Measurements from ENCODE around the gene SRRM5.
"Not testable (repeated sequence)": the region's sequence is repeated elsewhere in the genome, so short reads cannot be mapped to it uniquely, and the experiment has no call there.

Gene SRRM5

DNA sequence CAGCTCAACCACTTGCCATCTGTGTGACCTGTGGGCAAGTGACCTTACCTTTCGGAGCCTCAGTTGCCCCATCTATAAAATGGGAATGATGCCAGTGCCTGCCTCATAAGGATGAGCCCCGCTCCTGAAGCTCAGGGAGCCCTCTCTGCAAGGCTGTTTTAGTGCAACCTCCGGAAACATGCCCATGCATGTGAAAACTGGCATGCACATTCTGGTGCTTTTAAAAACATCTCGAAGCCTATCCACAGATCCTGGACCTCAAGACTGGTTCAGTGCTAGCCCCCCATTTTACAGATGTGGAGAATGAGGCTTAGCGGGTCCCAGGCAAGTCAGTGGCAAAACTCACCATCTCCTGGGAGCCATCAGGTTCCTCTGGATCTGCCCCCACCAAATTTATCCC, 22.2 kb downstream of the SRRM5 start:
- Histone ChIP-seq H3K36me3 (ENCODE audit: control insufficient read depth, low read length) (no peaks in the 10 kb centered on the region), H3K79me2 (ENCODE audit: control insufficient read depth, low read length) (no peaks in the 10 kb centered on the region), H3K27ac (ENCODE audit: low read depth, low read length) (no peak overlapping the region), H3K4me2 (ENCODE audit: low read length) (no peak overlapping the region), H4K20me1 (ENCODE audit: control insufficient read depth, insufficient read depth, low read depth, low read length) (peaks cover 6% of the 10 kb centered on the region; the same call in 1 of the 2 replicates), H3K9me3 (ENCODE audit: control insufficient read depth, insufficient read depth, low read length) (no peaks in the 10 kb centered on the region), H3K4me1 (ENCODE audit: control insufficient read depth, low read length) (peaks cover 17% of the 10 kb centered on the region), H3K4me3 (ENCODE audit: low read length) (no peak overlapping the region), H3F3A (ENCODE audit: control insufficient read depth, insufficient read depth) (no peaks in the 10 kb centered on the region), H3K9me2 (replicated peaks; ENCODE audit: control insufficient read depth, low read length) (no peaks in the 10 kb centered on the region), H3K27me3 (ENCODE audit: control insufficient read depth, low read length) (peaks cover 29% of the 10 kb centered on the region)
- TF ChIP-seq, protein P1, sequence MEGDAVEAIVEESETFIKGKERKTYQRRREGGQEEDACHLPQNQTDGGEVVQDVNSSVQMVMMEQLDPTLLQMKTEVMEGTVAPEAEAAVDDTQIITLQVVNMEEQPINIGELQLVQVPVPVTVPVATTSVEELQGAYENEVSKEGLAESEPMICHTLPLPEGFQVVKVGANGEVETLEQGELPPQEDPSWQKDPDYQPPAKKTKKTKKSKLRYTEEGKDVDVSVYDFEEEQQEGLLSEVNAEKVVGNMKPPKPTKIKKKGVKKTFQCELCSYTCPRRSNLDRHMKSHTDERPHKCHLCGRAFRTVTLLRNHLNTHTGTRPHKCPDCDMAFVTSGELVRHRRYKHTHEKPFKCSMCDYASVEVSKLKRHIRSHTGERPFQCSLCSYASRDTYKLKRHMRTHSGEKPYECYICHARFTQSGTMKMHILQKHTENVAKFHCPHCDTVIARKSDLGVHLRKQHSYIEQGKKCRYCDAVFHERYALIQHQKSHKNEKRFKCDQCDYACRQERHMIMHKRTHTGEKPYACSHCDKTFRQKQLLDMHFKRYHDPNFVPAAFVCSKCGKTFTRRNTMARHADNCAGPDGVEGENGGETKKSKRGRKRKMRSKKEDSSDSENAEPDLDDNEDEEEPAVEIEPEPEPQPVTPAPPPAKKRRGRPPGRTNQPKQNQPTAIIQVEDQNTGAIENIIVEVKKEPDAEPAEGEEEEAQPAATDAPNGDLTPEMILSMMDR (IDR thresholded peaks at IDR 0.05; ENCODE audit: low read depth, low read length, poor library complexity, severe bottlenecking): no peak
- no peak for TF ChIP-seq EZH2phosphoT487 (IDR thresholded peaks at IDR 0.05; ENCODE audit: borderline replicate concordance, low read length)

DNA sequence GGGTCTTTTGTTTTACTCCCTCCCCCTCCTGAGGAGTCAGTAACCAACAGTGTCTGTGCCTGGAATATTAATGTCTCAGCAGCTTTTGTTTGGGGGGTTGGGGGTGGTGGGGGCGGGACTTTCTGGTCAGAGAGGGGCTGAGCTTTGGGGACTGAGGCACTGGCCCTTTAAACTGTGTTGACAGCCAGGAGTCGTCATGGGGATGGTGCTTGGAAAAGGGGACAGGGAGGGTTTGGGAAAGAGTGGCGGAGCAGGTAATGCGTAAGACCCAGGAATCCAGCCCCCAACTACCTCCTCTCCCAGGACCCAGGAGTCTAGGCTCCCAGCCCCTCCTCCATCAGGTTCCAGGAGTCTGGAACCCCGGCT, 22.6 kb downstream of the SRRM5 start:
- Histone ChIP-seq H3K4me1 (ENCODE audit: control insufficient read depth, low read length) (peaks cover 20% of the 10 kb centered on the region), H3K36me3 (ENCODE audit: control insufficient read depth, low read length) (no peaks in the 10 kb centered on the region), H3K9me2 (replicated peaks; ENCODE audit: control insufficient read depth, low read length) (no peaks in the 10 kb centered on the region), H4K20me1 (ENCODE audit: control insufficient read depth, insufficient read depth, low read depth, low read length) (peaks cover 6% of the 10 kb centered on the region; the same call in 1 of the 2 replicates), H3K9me3 (ENCODE audit: control insufficient read depth, insufficient read depth, low read length) (no peaks in the 10 kb centered on the region), H3K4me3 (ENCODE audit: low read length) (no peak overlapping the region), H3K27ac (ENCODE audit: low read depth, low read length) (no peak overlapping the region), H3F3A (ENCODE audit: control insufficient read depth, insufficient read depth) (no peaks in the 10 kb centered on the region), H3K79me2 (ENCODE audit: control insufficient read depth, low read length) (no peaks in the 10 kb centered on the region), H3K27me3 (ENCODE audit: control insufficient read depth, low read length) (peaks cover 31% of the 10 kb centered on the region), H3K4me2 (ENCODE audit: low read length) (no peak overlapping the region)
- TF ChIP-seq, protein P1 (IDR thresholded peaks at IDR 0.05; ENCODE audit: low read depth, low read length, poor library complexity, severe bottlenecking): no peak
- no peak for TF ChIP-seq EZH2phosphoT487 (IDR thresholded peaks at IDR 0.05; ENCODE audit: borderline replicate concordance, low read length)

DNA sequence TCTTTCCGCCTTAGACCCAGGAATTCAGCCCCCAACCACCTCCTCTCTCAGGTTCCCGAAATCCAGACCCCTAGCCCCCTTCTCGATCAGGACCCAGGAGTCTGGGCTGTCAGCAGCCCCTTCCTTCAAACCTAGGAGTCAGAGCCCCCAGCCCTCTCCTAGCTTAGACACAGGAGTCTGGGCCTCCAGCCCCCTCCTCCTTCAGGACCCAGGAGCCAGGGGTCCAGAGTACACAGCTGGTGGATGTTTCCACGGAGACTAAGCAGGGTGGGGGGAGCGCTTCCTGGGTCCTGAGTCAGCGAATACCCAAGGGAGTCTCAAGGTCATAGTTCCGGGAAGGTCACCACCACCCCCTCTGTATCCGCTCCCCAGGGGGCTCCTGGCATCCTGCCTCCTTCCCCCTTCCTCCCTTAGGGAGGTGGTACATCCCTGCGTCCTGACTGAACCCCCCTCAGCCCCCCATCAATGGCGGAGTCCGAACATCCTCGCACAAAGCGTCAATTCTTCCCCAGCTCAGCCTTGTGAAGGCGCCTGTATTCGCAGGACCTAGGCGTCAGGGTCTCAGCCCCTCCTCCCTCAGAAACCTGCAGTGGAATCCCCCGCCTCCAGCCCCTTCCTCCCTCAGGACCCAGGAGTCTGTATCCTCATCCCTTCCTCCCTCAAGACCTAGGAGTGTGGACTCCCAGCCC, 23.1 kb downstream of the SRRM5 start:
- Histone ChIP-seq H3K9me2 (replicated peaks; ENCODE audit: control insufficient read depth, low read length) (no peaks in the 10 kb centered on the region), H3F3A (ENCODE audit: control insufficient read depth, insufficient read depth) (no peaks in the 10 kb centered on the region), H3K4me2 (ENCODE audit: low read length) (peak overlapping the region; percentile 54), H3K4me3 (ENCODE audit: low read length) (peak overlapping the region; percentile 43; the same call in 1 of the 2 replicates), H3K36me3 (ENCODE audit: control insufficient read depth, low read length) (no peaks in the 10 kb centered on the region), H3K79me2 (ENCODE audit: control insufficient read depth, low read length) (no peaks in the 10 kb centered on the region), H3K4me1 (ENCODE audit: control insufficient read depth, low read length) (peaks cover 23% of the 10 kb centered on the region), H3K9me3 (ENCODE audit: control insufficient read depth, insufficient read depth, low read length) (no peaks in the 10 kb centered on the region), H4K20me1 (ENCODE audit: control insufficient read depth, insufficient read depth, low read depth, low read length) (peaks cover 6% of the 10 kb centered on the region; the same call in 1 of the 2 replicates), H3K27ac (ENCODE audit: low read depth, low read length) (no peak overlapping the region), H3K27me3 (ENCODE audit: control insufficient read depth, low read length) (peaks cover 34% of the 10 kb centered on the region)
- TF ChIP-seq, protein P1 (IDR thresholded peaks at IDR 0.05; ENCODE audit: low read depth, low read length, poor library complexity, severe bottlenecking): no peak
- no peak for TF ChIP-seq EZH2phosphoT487 (IDR thresholded peaks at IDR 0.05; ENCODE audit: borderline replicate concordance, low read length)

GRCh38 chr19:43635561-43635940, 23.7 kb downstream of the SRRM5 start:
- H3K36me3 ChIP-seq (ENCODE audit: control insufficient read depth, low read length); H3K9me2 ChIP-seq (replicated peaks; ENCODE audit: control insufficient read depth, low read length); H3F3A ChIP-seq (ENCODE audit: control insufficient read depth, insufficient read depth); H4K20me1 ChIP-seq (ENCODE audit: control insufficient read depth, insufficient read depth, low read depth, low read length); H3K27ac ChIP-seq (ENCODE audit: low read depth, low read length); H3K9me3 ChIP-seq (ENCODE audit: control insufficient read depth, insufficient read depth, low read length); H3K79me2 ChIP-seq (ENCODE audit: control insufficient read depth, low read length): not testable (repeated sequence)
- Histone ChIP-seq H3K27me3 (ENCODE audit: control insufficient read depth, low read length) (peaks cover 39% of the 10 kb centered on the region), H3K4me3 (ENCODE audit: low read length) (peak overlapping the region; percentile 43; the same call in 1 of the 2 replicates), H3K4me2 (ENCODE audit: low read length) (peak overlapping the region; percentile 54), H3K4me1 (ENCODE audit: control insufficient read depth, low read length) (peaks cover 25% of the 10 kb centered on the region)

Data from DOHH2 (cell line).